ENCODE measurements around the gene MS4A4A.
A peak's percentile ranks its signal among the peaks of the same experiment; 100 is the strongest.
"Not testable (repeated sequence)": the region's sequence is repeated elsewhere in the genome, so short reads cannot be mapped to it uniquely, and the experiment has no call there.

Gene MS4A4A

GRCh38 chr11:60280412-60280811 lies at the start of gene MS4A4A:
Gene MS4A4A, plus strand, starts transcription at chr11:60280666. Its CDS starts 10 bp downstream, at chr11:60280676.
- FAIRE-seq: no peak
- no peak for DNase-seq (ENCODE audit: low spot score)

- no peak for FAIRE-seq
Measured at GRCh38 chr11:60230681-60231080, 49.8 kb upstream of the MS4A4A start.

GRCh38 chr11:60235321-60235720 lies 45.1 kb upstream of the MS4A4A start:
- DNase-seq (ENCODE audit: low spot score): no peak

More at GRCh38 chr11:60230681-60231080, 49.8 kb upstream of the MS4A4A start:
- DNase-seq (ENCODE audit: low spot score): no peak

GRCh38 chr11:60240662-60241061 lies 39.8 kb upstream of the MS4A4A start:
- no peak for FAIRE-seq

More at GRCh38 chr11:60235321-60235720, 45.1 kb upstream of the MS4A4A start:
- no peak for FAIRE-seq

DNA sequence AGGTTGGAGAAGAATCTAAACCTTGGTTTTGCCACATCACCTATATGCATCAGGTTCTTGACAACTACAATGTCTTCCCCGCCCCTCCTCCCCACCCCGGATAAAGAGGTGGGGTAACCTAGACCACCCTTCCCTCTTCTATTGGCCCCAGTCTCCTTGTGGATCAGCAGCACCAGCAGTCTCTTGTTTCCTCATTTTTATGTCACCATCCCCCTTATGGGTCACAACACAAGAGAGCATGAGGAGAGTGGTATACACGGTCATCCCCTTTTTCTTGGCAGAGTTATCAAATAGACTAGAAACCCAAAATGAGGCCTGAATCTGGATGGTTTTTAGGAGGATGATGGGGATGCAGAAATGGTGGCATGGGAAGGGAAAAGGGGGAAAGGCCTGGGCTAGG lies 38.7 kb upstream of the MS4A4A start:
- DNase-seq (ENCODE audit: low spot score) (no peak), FAIRE-seq (no peak)

More at GRCh38 chr11:60240662-60241061, 39.8 kb upstream of the MS4A4A start:
- no peak for DNase-seq (ENCODE audit: low spot score)

GRCh38 chr11:60242740-60243239 lies 37.7 kb upstream of the MS4A4A start, which contains the start of gene MS4A4E:
Gene MS4A4E, minus strand, starts transcription at chr11:60243137. Its CDS starts 13,082 bp downstream, at chr11:60230055.
- FAIRE-seq: no peak
- DNase-seq (ENCODE audit: low spot score): no peak

DNA sequence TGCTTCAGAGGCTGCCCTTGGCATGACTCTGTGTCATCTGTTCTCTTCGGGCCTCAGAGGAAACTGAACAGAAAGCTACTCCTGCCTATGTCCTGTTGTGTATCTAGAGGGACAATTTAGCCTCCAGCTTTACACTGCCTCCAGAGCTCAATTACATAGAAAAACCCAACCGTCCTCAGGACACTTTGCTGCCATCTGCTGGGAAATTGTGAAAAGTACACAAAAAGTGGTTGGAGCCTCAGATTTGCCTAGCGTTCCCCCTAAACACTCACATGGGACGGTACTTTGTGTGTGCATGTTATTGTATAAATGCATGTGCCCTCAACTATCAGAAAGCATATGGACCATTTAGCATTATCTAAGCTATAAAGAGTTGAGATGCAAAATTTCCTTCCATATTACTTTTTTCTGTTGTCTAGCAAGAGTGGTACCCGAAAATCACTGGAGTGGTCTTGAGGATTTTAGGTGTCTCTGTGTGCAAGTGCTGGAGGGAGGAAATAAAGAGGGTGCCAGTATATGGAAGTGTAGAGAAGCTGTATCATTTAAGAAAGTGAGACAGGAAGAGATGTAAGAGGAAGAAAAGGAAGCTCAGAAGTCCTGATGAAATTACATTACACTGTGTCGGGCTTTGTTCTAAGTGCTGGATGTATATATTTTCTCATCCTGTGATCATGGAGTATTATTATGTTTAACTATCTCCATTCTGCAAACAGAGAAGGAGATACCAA lies 28.8 kb upstream of the MS4A4A start:
- peak; percentile 26 for DNase-seq (ENCODE audit: low spot score)
- no peak for FAIRE-seq

- FAIRE-seq: no peak
Measured at GRCh38 chr11:60252213-60253108, 28.0 kb upstream of the MS4A4A start.

GRCh38 chr11:60257956-60258722 lies 22.3 kb upstream of the MS4A4A start:
- no peak for DNase-seq (ENCODE audit: low spot score)
- peak; percentile 42 for FAIRE-seq

More at GRCh38 chr11:60252213-60253108, 28.0 kb upstream of the MS4A4A start:
- DNase-seq (ENCODE audit: low spot score): no peak

DNA sequence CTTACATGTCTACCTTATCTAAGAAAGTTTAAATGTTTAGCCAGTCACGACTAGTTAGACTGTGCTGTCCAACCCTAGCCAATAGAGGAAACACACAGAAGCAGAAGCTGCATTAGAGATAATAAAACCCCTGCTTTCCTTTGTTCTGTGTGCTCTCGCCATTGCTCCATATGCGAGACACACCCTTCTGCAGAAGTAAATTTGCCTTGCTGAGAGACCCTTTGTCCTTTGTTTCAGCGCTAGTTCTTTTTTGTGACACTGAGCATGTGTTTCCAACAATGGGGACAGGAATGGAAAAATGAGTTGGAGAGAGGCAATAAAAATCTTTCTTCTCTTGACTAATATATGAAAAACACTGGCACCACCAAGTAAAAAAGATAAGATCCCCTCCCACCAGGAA lies 19.5 kb upstream of the MS4A4A start:
- no peak for FAIRE-seq
- no peak for DNase-seq (ENCODE audit: low spot score)

DNA sequence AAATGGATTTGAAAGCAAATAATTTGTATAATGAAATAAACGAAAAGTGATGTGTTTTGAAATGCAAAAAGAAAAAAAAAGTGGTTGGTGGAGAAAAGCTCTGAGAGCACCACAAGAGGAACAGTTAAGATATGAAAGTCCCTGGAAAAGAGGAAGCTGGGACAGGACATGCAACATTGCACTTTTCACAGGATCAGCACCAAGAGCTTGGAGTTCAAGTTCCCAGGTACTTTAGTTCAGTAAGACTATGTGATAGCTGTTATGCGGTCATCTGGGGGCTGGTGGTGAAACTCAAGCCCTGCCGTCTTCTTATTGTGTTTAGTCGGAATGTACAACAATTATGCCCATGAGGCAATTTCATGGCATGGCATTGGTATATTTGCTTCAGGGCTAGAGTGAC lies 17.1 kb upstream of the MS4A4A start:
- DNase-seq (ENCODE audit: low spot score): no peak
- no peak for FAIRE-seq

- no peak for DNase-seq (ENCODE audit: low spot score)
Measured at GRCh38 chr11:60264644-60265043, 15.8 kb upstream of the MS4A4A start.

GRCh38 chr11:60265373-60266214 lies 14.9 kb upstream of the MS4A4A start:
- DNase-seq (ENCODE audit: low spot score): peak; percentile 57
- no peak for FAIRE-seq

More at GRCh38 chr11:60264644-60265043, 15.8 kb upstream of the MS4A4A start:
- FAIRE-seq: no peak

GRCh38 chr11:60274416-60274815 lies 6.0 kb upstream of the MS4A4A start:
- no peak for DNase-seq (ENCODE audit: low spot score)
- no peak for FAIRE-seq

GRCh38 chr11:60281485-60281884 lies 1.0 kb downstream of the MS4A4A start:
- FAIRE-seq (no peak), DNase-seq (ENCODE audit: low spot score) (no peak)

GRCh38 chr11:60282286-60282685 lies 1.8 kb downstream of the MS4A4A start:
- DNase-seq (ENCODE audit: low spot score) (no peak), FAIRE-seq (no peak)

DNA sequence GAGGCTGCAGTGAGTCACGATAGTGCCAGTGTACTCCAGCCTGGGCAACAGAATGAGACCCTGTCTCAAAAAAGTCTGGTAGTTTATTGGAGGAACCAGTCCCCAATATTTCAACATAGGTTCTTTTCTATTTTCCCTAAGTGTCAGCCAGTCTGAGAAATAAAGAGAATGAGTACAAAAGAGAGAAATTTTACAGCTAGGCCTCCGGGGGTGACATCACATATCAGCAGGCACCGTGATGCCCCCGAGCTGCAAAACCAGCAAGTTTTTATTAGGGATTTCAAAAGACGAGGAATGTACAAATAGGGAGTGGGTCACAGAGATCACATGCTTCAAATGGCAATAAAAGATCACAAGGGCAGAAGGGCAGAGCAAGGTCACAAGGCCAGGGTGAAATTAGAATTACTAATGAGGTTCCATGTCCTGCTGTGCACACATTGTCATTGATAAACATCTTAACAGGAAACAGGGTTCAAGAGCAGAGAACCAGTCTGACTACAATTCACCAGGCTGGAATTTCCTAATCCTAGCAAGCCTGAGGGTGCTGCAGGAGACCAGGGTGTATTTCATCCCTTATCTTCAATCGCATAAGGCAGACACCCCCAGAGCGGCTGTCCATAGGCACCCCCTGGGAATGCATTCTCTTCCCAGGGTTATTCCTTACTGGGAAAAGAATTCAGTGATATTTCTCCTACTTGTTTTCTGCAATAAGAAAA lies 5.1 kb downstream of the MS4A4A start:
- FAIRE-seq; DNase-seq (ENCODE audit: low spot score): not testable (repeated sequence)

DNA sequence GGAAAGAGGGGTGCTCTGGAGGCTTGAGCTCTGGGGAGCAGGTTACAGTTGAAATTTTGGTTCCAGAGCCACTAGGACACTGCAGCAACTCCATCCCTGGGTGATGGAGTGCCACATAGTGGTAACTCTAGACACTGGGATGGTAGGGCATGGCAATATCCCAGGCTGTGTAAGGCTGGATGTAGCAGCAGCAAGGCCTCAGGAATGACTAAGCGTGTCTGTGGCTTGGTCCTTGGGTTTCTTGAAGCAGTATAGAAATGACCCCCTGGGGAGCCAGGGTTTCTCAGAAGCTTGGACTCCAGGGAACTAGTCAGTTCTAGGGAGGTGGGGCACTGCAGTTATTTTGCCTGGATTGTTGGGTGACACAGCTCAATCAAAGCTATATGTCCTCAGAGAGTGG lies 8.1 kb downstream of the MS4A4A start:
- FAIRE-seq: no peak
- no peak for DNase-seq (ENCODE audit: low spot score)

DNA sequence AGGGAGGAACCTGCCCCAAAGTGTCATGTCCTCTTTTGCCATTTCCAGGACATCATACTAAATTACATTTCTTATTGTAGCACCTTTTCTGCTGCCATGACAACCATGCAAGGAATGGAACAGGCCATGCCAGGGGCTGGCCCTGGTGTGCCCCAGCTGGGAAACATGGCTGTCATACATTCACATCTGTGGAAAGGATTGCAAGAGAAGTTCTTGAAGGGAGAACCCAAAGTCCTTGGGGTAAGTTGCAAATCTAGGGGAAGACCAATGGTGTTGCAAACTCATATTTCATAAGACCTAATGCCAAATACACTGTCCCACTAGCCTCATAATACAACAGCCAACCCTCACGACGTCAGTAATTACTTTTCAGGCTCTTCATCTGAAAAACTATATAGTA lies 11.7 kb downstream of the MS4A4A start:
- FAIRE-seq (no peak), DNase-seq (ENCODE audit: low spot score) (no peak)

DNA sequence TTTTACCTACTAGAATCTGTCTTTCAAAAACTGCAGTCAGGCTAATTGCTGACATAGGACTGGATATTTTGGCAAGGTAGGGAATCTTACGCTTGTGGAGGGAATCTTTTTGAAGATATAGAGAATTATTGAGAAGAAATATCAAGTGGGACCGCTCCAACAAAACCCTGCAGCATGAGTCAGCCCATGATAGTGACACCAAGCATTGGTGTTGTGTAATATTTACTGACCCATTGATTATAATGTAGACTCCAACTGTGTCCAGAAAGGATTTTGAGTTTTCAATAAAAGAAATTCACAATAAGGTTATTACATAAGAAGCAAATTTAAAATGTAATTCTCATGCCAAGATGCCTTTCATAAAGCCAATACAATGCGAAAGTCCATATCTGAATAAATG lies 20.7 kb downstream of the MS4A4A start:
- DNase-seq (ENCODE audit: low spot score): no peak
- FAIRE-seq: no peak

Data from urothelium cell line (cell line).